CD4-positive, alpha-beta T cell treated with Interleukin-21 for 1 hour (primary cell): ENCODE data around the gene RECQL5.

ENCODE experiments used
- DNase-seq: peaks from one replicate; pipeline ENCODE4 v3.0.0-alpha.2; 2020

The RECQL5 gene

DNA sequence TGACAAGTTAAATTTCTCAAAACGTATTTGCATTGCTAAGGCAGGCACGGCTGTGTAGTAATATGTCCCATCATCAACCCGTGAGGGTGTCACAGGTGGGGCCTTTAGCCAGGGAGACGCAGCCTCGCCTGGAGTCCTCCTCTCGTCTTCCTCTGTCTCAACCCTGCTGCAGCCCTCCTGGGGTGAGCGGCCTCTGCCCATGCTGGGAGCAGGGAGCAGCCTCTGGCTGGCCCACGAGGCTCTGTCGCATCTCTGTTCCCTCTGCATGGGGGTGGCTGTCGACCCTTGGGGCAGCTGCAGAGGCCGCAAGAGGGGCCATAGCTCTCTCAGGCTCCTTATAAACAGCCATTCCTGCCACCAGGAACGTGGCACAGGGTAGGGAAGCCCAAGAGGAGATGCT lies 34.5 kb downstream of the RECQL5 start:
- DNase-seq, result no peak

DNA sequence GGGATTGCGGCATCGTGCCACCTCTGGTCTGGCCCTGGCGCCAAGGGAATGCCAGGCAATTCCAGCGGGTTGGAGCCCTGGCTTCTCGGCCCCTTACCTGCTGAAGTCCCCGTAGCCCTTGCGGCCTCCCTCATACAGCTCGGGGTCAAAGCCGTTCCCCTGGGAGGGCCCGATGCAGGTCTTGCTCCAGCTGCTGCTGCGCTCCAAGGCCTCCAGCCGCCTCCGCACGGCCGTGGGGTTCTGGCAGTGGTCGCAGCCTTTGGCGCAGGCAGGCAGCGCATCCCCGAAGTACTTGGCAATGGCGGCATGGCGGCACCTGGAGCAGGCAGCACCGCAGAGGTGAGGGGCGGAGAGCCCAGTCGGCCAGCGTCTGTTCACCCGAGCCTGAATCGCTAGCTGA lies 35.6 kb downstream of the RECQL5 start:
- no peak for DNase-seq

DNA sequence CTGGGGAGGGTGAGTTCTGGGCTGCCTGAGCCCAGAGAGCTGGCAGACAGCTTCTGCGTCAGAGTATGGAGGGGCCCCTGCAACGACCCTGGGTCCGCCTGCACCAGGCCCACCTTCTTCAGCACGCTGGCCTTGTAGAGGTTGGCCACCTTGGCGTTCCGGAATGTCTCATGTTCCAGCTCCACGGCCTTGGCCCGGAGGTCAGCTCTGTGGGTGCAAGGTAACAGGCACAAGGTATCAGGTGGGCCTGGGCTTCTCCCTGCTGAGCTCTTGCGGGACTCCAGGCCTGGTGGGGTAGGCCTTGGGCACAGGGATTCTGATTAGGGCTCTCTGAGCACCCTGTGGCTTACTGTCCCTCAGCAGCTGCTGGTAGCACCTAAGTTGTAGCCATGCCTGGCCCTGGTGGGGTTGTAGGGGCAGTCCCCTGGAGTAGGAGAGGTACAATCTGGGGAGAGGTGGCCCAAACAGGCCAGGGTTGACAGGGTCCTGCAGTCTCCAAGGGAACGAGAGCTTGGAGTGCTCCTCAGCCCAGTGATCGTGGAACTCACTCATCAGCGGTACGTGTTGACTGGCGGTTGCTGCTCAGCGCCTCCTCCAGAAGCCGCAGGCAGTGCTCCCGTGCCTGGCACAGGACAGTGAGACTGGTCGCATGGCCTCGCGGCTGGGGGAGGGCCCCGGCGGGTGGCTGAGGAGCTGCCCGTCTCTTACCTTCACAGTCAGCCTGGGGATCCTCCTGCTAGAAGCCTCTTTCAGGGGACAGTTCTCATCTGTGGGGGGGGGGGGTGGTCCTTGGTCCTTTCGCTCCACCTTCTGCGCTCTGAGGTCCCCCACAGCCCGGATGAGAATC lies 36.7 kb downstream of the RECQL5 start:
- no peak for DNase-seq

DNA sequence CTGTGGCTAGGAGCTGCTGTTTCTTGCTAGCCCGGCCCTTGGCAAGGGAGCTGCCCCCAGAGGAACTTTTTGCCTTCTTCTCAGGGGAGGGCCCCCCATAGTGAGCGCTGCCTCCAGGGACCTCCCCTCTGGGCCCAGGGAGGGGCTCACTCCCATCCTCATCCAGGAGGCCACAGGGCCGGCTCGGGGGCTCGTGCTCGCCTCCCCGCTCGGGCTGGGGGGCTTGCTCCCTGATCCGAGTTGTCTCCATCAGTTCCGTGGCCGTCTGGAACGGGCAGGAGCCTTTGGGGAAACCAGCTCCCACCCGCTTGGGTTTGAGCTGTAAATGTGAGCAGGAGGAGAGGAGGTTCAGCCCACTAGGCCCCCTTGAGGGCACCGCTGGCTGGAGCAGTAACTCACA lies 37.8 kb downstream of the RECQL5 start:
- no peak for DNase-seq

DNA sequence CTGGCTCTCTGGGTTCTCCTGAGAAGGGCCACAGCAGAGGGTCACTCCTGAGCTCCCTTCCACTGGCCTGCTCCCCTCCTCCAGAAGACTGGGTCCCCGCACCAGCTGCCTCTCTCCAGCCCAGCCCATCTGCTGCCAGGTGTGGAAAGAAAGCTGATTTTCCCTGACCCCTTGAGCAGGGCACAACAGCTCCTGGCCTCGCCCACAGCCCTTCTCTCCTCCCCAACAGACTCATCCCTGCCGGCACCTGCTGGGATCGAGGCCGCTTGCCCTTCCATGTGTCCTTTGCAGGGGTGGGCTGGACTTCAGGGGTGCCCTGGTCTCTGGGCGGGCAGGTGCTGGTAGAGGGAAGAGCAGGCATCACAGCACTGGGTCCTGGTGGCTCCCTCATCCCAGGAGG lies 38.5 kb downstream of the RECQL5 start:
- no peak for DNase-seq

DNA sequence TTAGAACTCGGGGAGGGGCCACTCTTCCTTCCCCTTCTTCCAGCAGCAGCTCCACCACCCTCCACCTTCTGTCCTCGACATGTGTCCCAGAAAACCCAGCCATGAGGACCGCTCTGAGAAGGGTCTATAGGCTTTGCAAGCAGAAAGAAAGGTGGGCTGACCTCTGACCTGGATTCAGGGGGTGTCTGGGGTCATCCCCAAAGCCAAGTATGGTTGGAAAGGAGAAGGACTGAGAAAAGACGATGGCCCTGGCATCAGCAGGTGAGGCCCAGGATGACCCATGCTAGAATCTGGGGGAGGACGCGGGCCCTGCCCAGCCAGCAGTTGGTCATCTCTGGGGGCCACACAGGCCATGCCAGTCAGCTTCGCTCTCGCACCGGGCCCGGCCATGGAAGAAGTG lies 39.9 kb downstream of the RECQL5 start:
- no peak for DNase-seq

DNA sequence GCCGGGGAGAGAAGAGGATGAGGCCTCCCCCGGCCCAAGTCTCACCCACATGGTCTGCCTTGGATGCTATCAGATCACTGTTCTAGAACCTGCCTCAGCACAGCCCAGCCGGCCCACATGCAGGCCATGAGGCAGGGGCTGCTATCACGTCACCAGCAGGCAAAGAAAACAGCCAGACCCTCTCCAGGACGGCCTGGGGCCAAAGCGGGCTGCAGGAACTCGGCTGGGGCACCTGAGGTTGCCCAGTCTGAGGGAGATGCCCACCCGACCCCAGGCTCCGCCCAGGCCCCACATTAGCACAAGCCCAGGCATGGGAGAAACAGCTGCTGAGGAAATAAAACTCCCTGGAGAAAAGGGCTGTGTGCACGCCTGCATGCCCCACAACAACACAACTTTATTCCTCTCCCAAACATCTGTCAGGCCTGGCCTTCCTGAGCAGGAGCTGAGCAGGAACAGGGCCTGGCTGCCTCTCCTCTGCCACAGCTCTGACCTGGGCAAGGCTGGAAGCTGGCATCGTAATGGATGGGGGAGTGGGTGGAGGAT lies 40.4 kb downstream of the RECQL5 start:
- no peak for DNase-seq

DNA sequence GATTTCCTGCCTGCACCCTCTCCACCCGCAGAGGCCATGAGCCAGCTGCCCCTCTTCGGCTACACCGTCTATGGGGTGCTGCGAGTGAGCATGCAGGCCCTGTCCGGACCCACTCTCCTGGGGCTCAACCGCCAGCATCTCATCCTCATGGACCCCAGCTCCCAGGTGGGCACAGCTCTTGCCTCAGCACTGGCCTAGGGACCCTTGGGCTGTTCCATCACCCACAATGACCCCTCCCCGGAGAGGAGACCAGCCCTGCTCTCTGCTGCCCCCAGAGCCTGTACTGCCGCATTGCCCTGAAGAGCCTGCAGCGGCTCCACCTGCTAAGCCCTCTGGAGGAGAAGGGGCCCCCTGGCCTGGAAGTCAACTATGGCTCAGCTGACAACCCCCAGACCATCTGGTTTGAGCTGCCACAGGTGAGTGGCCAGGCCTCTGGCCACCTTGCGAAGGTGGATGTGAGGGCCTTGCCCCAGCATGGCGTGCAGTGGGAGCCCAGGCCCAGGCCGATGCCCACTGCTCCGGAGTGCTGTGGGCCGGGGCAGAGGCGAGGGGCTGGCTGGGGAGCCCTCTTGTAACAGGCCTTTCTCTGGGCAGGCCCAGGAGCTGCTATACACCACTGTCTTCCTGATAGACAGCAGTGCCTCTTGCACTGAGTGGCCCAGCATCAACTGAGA lies 41.0 kb downstream of the RECQL5 start:
- no peak for DNase-seq

DNA sequence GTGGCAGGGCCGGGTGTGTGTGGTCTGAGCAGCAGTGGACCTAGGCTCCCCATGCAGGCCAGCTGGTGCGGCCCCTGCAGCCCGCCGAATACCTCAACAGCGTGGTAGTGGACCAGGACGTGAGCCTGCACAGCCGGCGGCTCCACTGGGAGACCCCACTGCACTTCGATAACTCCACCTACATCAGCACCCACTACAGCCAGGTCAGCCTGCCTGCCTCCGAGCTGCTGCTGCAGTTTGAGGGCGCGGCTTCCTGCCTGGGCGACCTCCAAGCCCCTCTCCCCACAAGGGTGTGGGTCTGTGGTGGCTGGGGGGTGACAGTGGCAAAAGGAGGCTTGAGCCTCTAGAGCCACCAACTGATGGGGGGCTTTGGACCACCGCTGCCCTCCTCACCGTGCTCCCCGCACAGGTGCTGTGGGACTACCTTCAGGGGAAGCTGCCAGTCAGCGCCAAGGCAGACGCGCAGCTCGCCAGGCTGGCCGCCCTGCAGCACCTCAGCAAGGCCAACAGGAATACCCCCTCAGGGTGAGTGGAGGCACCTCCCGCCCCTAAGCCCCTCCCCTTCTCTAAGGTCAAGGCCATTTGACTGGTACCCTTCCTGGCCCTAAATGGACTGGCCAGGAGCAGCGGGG lies 42.1 kb downstream of the RECQL5 start:
- DNase-seq, result no peak

DNA sequence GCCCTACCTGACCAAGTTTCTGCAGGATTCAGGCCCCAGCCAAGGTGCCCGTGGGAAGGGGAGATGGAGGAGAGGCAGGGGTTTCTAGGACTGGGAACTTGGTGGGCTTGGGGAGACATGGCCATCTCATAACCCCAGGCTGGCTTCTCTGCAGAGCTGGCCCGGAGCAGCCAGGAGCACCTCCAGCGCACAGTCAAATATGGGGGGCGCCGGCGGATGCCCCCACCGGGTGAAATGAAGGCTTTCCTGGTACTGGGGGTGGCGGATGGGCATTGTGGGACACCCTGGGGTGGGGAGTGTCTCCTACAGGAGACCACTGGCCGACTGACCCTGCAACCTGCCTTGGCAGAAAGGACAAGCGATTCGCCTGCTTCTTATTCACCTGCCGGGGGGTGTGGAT lies 42.9 kb downstream of the RECQL5 start:
- no peak for DNase-seq

DNA sequence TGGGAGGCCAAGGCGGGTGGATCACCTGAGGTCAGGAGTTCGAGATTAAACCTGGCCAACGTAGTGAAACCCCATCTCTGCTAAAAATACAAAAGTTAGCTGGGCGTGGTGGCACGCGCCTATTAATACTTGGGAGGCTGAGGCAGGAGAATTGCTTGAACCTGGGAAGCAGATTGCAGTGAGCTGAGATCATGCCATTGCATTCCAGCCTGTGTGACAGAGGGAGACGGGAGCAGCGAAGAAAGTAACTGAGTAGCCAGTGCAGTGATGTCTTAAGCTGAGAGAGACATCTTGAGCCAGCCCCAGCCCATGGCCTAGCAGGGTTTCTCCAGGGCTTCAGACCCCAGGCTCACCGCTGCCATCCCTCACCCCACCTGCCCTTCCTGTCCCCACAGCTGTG lies 43.6 kb downstream of the RECQL5 start:
- no peak for DNase-seq

DNA sequence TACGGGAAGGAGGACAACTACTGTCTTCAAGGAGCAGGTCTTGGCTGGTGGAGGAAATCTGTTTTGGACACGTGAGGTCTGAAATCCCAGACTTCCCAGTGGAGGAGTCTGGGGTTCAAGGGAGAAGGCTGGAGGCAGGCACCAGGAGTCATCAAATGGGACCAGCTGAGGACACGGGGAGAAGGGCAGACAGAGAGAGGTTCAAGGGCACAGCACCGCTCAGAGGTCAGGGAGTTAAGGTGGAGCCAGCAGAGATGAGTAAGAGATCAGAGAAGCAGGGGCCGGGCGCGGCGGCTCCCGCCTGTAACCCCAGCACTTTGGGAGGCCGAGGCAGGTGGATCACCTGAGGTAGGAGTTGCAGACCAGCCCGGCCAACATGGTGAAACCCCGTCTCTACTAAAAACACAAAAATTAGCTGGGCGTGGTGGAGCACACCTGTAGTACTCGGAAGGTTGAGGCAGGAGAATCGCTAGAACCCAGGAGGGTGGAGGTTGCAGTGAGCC lies 44.1 kb downstream of the RECQL5 start:
- DNase-seq, result no peak

DNA sequence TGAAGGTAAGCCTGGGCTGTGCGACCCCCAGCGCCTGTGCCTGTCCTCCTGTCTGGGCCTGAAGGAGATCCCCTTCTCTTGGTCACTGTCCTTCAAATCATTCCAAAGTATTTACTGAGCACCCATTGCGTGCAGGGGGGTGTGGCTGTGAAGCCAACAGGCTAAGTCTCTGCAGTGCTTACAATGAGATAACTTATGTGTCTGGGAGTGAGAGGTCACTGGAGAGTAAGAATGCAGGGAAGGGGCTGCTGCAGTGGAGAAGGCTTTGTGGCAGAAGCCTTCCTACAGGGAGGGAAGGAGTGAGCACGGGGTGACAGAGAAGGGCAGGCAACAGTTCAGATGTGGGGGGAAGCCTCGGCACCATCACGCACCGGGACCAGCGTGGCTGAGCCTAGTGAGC lies 44.9 kb downstream of the RECQL5 start:
- no peak for DNase-seq

DNA sequence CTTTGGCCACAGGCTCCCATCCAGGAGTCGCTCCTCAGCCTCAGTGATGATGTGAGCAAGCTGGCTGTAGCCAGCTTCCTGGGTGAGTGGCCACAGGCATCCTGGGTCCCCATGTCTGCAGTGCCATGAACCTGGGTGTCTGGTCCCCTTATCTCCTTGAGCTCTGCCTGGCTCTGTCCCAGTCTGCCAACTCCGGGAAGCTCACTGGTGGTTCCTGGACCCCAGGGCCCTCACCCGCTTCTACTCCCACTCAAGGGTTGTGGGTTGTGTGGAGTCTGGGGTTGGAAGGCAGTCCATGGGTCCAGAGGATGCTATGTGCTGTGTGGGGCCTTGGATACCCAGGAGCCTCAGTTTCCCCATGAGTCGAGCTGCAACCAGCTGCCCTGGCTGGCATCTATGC lies 45.5 kb downstream of the RECQL5 start:
- DNase-seq, result no peak

DNA sequence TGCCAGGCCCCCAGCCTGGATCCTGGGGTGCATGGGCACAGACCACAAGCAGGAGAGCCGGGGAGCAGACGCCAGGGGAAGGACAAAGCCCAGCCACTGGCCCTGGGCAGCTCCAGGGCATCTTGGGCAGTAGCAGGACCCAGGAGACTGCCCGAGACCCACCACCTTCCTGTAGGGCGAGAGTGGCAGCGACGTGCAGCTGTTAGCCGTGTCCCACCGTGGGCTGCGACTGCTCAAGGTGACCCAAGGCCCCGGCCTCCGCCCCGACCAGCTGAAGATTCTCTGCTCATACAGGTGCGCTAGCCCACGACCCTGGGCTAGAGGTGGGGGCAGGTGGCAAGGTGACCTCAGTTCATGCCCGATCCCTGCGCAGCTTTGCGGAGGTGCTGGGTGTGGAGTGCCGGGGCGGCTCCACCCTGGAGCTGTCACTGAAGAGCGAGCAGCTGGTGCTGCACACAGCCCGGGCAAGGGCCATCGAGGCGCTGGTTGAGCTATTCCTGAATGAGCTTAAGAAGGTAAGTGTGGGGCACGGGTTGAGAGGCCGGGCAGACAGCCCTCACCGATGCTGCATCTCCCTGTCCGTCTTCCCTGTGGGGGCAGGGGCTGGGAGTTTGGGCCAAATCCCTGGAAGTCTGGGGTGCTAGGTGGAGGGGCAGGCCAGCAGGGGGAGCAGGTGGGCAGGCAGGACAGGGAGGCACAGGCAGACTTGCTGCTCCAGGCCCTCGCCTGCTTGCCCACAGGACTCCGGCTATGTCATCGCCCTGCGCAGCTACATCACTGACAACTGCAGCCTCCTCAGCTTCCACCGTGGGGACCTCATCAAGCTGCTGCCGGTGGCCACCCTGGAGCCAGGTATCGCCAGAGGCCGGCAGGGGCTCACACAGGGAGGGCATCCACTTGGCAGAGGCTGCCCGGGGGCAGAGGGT lies 47.2 kb downstream of the RECQL5 start:
- no peak for DNase-seq

DNA sequence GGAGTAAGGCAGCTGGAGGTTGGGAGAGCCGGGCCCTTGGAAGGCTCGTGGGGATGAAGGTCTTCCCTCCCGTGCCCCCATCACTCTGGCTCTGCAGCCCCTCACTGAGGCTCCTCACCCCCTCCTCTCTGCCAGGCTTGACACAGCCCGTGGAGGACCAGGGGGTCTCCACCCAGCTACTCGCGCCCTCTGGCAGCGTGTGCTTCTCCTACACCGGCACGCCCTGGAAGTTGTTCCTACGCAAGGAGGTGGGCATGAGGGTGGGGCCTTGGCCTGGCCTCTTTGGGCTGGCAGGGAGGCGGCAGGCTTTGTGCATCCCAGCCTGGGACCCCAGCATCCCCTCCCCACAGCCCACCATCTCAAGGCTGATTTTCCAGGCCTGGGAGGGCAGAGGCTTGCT lies 49.3 kb downstream of the RECQL5 start:
- DNase-seq, result no peak

DNA sequence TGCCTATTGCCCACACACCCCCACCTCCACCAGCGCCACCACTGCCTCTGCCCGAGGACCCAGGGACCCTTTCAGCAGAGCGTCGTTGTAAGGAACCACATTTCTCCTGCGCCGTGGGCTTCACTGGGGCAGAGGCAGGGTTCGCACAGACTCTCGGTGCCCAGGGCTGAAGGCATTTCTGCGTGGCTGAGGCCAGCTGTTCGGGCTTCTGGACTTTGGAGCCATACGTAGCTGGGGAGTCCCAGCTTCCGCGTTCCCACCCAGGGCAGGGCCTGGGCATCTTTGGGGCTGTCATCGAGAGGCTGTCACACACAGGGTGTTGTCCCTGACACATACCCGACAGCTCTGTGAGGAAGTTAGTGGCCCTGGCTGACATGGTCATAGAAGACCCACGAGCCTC lies 49.7 kb downstream of the RECQL5 start:
- DNase-seq, result no peak

DNA sequence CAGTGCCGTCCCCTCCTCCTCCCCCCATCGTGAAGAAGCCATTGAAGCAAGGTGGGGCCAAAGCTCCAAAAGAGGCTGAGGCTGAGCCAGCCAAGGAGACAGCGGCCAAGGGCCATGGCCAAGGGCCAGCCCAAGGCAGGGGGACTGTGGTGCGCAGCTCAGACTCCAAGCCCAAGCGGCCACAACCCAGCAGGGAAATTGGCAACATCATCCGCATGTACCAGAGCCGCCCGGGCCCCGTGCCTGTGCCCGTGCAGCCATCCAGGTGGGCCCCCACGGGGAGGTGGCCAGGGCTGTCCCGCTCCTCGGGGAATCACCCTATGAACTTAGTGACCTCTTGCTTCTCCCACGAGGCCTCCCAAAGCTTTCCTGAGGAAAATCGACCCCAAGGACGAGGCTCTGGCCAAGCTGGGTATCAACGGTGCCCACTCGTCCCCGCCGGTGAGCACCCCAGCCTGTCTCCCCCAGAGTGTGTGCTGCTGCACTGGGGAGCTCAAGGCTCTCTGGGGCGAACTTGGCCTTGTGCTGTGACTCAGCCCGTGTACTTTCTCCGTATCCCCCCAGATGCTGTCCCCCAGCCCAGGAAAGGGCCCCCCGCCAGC lies 50.3 kb downstream of the RECQL5 start:
- DNase-seq, result no peak

DNA sequence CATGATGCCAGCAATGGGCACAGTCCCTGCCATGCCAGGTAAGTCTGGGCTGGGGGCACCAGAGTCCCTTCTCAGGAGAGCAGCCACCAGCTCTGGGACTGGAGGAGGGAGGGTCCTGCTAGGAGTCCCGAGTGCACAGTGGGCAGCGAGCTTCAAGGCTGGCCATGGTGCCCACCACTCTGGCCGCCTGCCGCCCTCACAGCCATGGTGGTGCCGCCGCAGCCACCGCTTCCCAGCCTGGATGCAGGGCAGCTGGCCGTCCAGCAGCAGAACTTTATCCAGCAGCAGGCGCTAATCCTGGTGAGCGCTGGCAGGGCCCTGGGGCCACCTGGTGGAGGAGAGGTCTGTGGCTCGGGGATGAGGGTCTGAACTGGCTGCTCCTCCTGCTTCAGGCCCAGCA lies 51.7 kb downstream of the RECQL5 start:
- DNase-seq, result no peak

DNA sequence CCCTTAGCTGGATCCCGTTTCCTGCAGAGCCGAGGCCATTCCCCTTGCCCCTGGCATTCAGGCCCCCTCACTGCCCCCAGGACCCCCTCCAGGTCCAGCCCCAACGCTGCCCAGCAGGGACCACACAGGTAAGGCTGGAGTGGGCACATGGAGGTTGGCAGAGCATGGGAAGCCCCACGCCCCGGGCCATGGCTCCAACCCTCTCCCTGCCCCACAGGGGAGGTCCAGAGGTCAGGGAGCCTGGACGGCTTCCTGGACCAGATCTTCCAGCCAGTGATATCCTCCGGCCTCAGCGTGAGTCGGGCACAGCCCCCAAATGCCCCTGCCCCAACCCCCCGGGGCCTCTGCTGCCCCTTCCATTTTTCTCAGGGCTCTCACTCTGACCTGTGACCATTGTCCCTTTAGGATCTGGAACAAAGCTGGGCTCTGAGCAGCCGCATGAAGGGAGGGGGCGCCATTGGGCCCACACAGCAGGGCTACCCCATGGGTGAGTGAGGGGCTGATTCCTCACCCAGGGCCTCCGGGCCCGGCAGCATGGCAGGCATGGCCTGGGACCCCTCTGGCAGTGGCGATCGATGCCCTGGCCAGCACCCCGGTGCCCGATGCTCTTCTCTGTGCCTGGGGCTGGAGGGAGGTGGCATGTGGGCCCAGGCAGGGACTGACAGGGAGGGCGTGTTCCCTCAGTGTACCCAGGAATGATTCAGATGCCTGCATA lies 52.2 kb downstream of the RECQL5 start:
- no peak for DNase-seq

DNA sequence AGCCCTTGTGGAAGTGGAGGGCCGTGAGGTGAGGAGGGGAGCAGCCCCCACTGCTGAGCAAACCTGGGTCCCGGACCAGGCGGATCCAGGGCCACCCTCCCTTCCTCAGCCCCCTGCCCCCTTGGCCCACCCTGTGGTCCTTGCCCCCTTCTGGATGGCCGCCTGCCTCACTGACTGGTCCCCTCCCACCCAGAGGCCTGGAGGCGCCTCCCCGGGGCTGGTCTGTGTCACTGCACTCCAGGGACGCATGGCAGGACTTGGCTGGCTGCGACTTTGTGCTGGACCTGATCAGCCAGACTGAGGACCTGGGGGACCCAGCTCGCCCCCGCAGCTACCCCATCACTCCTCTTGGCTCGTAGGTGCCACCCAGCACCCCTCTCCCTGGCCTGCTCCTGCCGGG lies 52.9 kb downstream of the RECQL5 start:
- DNase-seq, result no peak
